NCI-H2227 treated with DMSO at 0.1 percent for 48 hours (cell line): ENCODE measurements around the gene IQCE.

Source experiments
- DNase-seq: peaks from one replicate; lab custom pipeline; 2025; lab: John Stamatoyannopoulos, UW

The IQCE gene

DNA sequence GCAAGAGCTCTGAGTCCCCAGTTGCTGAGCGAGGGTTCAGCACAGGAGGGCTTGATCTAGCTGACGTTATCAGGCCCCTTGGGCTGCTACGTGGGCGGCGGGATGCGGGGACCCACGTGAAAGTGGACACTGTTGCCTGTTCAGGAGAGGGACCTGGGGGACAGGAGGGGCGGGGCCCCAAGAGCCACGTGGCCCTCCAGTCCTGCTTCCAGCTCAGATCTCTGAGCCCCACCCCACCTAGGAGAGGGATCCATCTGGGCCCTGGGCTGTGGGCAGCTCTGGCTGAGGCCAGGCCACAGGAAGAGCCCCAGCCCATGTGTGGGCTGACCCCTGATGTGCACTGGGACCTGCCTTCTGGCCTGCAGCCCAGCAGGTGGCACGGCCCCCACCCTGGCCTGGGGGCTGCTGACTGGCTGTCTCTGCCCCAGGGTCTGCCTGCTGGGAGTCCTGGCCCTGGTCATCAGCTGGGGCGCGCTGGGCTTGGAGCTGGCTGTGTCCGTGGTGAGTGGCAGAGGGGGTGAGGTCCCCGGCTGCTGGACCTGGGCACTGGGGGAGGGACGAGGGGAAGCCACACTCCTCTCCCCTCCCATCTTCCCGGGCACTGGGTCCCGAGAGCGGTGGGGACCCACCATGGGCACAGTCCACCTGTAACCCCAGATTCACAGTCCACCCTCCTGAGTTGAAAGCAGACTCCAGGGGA, 90.5 kb downstream of the IQCE start:
- no peak for DNase-seq

DNA sequence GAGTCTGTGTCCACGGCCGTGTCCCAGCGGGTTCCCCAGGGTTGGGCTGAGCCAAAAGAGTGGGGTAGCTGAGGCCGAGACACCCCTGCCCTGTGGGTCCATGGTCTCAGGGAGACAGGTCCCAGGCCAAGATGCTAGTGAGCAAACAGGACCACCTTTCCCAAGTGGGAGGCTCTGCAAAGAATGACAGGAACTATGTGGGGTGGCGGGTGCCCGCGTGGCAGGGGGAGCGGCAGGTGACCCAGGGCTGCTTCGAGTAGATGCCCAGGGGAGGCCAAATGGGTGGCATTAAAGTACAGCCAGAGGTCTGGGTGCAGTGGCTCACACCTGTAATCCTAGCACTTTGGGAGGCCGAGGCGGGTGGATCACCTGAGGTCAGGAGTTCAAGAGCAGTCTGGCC, 91.2 kb downstream of the IQCE start:
- no peak for DNase-seq

DNA sequence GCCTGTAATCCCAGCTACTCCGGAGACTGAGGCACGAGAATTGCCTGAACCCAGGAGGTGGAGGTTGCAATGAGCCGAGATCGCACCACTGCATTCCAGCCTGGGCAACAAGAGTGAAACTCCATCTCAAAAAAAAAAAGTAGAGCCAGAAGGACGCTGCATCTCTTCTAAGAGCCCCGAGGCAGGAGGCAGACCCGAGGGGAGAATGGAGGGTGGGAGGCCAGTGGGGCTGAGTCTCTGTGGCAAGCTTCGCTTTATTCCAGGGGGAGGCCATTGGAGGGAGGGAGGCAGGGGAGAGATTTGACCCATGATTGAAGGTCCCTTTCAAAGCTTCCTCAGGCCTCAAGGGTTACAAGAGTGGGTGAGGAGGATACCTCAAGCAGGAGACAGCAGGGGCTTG, 91.7 kb downstream of the IQCE start:
- no peak for DNase-seq

DNA sequence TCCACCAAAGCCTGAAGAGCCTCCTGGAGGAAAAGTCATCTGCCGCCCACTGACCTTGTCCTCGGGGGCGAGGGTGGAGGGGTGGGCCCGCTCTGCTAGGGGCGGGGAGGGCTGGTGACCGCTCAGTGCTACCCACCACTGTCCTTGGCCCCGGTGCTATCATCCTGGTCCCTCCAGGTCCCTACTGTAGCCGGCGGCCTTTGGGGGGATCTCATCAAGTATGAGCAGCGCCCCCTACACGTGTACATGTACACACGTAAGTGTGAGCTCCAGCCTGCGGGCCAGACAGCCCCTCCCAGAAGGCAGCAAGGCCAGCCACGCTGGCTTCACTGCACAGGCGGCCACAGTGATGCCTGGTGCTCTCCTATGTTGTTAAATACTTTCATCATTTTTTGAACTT, 92.6 kb downstream of the IQCE start:
- no peak for DNase-seq

DNA sequence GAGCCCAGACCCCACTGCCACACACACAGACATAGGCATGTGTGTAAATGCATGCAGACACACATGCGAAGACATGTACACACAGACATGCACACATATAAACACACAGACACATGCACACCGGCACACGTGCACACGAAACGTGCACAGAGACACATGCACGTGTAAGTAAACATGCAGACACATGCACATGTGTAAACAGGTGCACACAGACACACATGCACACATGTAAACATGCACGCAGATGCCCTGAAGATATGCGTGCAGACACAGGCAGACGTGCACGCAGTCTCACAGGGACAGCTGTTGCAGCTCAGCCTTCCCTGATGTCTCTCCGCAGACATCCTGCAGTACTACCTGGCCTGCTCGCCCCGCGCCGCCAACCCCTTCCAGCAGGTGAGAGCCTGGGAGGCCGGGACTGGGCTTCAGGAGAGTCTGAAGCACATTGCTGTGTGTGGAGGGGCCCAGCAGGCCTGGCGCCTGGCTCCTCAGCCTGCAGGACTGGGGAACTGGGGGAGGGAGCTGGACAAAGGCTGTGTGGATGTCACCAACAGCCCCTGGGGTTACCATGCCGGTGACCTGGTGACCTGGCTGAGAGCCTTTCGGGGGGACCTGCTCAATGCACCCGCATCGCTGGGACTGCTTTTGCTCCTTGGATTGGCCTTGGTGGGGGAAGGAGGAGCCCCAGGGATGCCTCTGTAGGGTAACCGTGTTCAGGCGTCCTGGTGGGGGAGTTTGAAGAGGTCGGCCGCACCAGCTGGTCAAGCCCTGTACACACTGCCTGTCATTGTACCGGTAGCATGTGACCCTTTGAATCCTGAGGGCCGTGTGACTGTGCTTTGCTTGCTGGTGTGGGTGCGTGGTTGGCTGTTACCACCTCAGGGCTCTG, 93.3 kb downstream of the IQCE start:
- no peak for DNase-seq

DNA sequence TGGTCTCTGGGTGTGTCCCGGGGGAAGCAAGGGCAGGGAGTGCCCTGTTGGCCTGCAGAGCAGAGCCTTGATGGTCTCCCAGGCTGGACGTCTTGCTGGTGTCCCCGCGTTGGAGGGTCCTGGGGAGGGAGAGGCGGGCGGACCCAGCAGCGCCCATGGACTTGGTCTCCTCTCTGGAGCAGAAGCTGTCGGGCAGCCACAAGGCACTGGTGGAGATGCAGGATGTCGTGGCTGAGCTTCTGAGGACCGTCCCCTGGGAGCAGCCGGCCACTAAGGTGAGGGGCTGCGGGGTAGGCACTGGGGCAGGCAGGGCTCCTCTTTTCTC, 93.9 kb downstream of the IQCE start:
- DNase-seq: no peak

DNA sequence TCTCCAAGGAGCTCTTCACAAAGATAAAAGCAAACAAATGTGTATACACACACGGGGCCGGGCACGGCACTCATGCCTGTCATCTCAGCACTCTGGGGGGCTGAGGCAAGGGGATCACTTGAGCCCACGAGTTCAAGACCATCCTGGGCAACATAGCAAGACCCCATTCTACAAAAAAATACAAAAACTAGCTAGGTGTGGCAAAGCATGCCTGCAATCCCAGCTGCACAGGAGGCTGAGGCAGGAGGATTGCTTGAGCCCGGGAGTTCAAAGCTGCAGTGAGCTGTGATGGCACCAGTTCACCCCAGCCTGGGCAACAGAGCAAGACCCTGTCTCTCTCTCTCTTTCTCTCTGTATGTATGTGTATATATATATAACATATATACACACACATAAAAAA, 95.3 kb downstream of the IQCE start:
- DNase-seq: no peak

DNA sequence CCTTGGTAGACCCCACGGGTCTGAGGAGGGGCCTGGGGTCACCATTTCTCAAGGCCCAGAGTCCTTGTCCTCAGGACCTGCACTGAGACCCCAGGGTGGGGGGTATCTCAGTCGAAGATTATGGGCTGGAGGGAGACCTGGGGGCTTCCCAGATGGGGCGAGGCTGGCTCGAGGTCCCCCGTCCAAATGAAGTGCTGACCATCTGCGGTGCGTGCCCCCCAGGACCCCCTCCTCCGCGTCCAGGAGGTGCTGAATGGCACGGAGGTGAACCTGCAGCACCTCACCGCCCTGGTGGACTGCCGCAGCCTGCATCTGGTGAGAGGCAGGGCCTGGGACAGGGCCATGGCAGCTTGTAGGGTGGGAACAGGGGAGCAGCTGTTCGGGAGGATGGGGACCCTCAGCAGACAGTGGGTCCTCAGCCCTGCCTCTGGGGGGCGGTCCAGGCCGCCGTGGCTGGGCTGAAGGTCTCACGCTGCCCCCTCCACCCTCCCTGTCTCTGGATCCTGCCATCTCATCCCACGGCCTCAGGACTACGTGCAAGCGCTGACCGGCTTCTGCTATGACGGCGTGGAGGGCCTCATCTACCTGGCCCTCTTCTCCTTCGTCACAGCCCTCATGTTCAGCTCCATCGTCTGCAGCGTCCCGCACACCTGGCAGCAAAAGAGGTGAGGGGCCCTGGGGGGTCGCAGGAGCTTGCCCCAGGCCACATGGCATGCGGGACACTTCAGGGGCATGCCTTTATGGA, 97.3 kb downstream of the IQCE start:
- DNase-seq: no peak

DNA sequence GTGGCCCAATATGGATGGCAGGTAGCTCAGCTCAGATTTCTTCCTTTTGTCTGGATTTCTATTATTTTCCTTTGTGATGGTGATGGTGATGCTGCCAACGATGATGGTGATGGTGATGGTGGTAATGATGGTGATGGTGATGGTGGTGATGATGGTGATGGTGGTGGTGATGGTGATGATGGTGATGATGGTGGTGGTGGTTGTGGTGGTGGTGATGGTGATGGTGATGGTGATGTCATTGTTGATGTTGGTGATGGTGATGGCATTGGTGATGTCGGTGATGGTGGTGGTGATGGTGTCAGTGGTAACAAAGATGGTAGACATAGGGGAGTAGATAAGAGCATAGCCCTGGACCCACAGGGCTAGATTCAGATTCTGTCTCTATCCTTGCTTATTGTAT, 98.4 kb downstream of the IQCE start:
- DNase-seq: no peak

DNA sequence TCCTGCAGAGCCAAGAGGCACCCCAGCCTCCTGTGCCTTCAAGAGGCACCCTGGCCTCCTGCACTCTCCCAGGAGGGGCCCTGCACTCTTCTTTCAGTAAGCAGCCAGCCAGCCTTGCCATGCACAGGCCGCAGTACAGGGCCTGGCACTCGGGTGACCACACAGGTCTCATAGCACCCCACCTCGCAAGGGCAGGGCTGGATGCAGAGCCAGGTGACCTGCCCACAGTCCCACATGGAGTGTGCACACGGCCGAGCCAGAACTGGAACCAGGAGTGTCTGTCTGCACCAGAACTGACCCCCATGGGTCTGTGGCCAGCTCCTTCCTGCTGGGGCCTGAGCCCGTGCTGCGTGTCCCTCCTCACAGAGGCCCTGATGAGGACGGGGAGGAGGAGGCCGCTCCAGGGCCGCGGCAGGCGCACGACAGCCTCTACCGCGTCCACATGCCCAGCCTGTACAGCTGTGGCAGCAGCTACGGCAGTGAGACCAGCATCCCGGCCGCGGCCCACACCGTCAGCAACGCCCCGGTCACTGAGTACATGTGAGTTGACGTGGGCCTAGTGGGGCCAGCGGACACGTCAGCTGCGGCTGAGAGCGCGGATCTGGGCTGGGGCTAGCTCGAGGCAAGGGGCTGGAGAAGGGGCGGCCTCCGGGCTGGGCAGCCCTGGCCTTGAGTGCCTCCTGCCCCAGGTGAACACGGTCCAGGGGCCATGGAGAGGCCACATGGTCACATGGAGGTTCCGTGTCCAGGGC, 99.3 kb downstream of the IQCE start:
- DNase-seq: no peak

DNA sequence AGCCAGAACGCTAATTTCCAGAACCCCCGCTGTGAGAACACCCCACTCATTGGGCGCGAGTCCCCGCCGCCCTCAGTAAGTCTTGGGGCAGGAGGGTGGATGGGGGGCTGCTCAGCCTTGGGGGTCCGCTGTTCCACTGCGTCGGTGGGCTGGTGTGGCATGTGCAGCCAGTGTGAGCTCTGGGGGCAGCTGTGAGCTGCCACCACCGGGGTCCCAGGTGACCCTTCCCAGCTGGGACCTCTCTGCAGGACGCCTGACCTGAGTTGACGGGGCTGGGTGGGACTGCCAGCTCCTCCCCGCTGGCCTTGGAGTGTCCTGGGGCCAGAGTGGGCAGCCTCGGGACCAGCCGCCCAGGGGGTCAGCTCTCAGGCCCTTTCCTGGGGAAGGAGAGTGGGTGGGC, 100.2 kb downstream of the IQCE start:
- DNase-seq: no peak

DNA sequence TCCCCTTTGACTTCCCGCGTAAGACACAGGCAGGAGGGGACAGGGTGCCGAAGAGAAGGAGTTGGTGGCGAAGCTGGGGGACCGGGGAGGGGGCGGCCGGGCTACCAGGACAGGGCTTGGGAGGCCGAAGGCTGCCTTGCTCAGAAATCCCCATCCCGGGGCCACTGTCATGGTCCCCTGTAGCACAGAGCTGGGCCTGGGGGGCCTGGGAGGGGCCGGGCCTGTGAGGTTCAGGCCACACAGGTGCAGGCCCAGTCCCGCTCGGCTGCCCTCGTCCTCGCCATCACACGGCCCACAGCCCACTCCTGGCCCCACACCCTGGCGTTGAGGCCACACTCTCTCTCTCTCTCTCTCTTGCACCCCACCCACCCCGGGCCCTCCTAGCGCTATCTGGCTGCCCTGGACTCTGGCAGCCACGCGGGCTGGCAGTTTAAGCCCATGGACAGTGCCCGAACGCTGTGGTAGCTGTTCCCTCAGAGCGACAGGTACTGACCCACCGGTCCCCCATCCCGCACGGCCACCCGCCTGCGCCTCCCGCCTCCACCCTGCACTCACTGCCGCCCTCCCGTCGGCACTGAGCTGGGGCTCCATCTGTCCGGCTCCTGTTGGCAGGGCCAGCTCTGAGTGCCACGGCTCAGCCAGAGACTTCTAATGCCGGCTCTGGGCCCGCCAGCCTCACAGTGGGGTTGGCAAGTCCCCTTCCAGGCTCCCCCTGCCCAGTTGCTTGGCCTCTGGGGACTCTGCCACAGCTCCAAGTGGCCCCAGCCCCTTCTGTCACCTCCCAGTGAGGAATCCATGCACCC, 101.0 kb downstream of the IQCE start:
- DNase-seq: no peak

DNA sequence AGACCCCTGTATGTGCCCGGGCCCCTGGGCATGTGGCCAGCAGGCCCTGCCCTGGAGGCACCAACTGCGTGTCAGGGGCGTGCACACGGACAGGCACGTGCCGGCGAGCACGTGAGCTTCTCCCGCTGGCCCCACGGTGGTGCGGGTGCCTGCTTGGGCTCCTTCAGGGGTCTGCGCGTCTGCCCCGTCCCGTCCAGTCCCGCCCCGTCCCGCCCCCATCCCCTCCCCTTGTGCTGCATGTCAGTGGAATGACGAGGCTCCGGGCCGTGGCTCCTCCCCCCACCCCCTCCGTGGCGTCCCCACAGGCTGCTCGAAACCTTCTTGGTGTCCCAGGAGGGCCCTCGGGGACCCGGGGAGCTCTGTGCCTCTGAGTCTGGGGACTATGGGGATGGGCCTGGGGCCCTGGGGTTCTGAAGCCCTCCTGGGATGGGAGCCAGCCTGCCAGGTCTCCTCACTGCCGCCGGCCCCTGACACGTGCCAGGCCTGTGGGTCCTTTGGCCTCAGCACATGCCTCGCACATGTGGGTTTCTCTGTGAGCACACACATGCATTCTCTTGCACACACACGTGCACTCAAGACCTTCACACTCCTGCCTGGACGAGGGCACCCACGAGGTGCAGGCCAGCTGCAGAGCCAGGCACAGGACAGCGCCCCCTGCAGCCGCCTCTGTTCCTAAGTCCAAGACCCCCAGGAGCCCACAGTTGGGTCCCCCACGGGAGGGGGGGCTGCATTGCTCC, 101.7 kb downstream of the IQCE start:
- no peak for DNase-seq

DNA sequence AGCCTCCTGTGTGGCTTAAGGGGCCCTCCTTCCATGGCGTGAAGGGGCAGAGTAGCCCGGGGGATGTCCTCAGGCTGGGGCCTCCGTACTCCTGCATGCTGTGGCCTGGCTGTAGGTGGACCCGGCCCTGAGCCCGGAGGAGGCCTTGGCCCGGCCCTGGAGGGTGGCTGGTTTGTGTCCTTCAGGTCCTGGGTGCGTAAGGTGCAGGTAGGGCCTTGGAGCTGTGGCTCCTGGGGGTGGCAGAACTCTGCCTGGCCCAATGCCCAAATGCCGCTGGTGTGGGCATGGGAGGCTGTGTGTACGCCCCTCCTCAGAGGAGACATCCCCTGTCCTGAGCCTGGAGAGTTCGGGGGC, 102.3 kb downstream of the IQCE start:
- DNase-seq: no peak

DNA sequence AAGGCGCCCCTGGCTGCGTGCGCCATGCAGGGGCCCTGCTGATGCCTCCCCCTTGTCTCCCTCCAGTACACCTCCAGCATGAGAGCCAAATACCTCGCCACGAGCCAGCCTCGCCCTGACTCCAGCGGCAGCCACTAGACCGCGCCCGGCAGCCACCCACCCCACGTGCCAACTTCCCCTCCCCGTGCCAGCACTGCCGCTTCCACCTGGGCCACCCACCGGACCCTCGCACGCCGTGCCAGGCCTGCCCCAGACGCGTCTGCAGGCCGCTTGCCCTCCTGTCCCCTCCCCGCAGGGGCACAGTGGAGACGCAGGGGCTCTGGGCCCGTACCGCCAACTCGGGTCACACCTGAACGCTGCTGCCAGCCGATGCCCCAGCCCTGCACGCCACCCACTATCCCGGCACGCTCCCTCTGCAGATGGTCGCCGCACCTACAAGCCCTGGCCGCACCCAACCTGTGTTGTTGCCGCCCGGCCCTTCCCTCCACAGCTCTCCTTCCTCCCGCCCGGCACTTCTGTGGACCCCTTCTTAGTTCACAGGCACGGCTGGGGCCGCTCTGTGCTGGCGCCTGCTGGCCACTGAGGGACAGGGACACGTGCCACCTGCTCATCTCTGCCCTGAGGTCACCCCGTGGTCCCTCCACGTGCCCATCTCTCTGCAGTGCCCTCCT, 103.0 kb downstream of the IQCE start:
- no peak for DNase-seq

DNA sequence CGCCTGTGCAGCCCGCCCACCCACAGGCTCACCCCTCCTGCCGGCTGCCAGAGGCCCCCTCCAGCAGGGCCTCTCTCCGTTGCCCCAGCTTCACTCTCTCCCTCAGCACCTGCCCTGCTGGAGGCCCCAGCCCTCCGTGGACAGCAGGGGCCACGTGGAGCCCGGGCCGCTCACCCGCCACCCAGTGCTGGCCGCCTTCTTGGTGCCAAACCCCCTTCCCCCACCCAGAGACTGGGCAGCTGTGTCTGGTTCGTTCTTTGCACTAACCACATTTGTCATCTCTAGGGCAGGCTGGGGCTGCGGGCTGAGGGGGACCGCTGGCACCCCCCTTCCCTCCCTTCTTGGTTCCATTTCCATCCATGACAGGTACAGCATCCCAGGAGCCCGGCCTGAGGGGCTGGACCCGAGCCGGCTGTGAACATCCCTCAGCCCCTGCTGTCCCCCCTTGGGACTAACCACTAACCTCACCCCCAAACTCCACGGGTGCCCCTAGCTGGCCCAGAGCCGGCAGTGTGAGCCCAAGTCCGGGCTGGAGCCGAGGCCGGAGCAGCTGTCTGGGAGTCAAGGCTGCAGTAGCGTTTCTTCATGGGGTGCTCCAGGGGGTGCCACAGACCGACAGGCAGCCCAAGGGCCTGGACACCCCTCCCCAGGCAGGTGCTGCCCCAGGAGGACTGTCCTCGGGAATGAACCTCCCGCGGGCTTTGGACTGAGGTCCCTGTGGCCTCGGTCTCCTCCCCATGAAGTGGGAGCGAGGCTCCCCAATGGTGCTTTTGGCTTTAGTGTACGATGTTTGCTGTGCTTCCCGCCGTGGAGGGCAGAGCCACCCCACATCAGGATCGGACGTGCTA, 103.7 kb downstream of the IQCE start:
- DNase-seq: no peak

DNA sequence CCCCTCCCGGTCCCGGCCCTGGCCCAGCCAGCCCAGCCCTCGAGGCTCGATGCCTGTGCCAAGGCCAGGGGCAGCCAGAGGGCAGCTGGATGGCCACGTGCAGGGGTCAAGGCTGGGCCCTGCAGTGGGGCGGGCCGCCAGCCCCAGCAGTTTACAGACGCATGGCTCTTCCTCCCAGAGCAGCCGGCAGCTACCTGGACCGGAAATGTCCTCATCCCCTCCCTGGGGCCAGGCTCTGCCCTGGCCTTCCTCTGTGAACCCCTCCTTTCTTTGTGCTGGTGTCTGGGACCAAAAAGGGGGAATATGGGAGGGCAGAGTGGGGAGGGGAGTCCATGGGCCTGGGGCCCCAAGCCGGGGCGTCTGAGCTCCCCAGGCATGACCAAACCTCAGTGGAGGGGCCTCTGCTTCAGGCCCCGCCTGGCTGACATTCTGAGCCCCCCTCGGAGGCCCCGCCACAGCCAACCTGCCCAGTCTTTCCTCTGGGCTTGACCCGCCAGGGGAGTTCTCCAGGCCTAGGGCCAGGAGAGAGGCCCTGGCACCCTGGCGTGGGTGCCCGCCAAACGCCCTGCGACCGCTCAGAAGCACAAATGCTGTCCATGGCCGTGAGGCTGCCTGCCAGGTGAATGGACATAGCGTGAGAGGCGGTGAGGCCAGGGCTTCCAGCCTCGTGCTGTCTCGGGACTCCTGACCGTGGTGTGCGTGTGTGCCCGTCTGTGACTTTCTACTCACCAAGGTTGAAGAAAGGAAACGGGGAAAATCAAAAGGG, 104.5 kb downstream of the IQCE start:
- no peak for DNase-seq

DNA sequence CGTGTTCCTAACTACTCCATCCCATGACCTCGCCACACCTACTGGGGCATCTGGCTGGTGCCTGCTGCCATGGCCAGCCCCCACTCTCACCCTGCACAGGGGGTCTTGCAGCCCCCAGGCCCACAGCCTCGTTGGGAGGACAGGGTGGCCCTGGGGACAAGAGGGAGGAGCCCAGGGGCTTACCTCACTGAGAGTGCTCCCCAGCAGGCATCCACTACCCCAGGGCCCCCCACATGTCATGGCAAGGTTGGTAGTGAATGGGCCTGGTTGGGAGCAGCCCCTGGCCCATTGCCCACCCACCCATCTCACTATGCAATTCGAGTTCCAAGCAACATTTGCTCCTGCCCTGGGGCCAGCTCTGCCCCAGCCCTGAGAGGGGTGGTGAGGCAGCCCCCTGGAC, 105.2 kb downstream of the IQCE start:
- DNase-seq: no peak
